SU-DHL-6 (cell line): ENCODE results near the gene BHMT.

Experiments
- H2AFZ ChIP-seq: fragments of 200-600 bp; sonication (generic); 2 replicates; pipeline ENCODE4 v1.6.1; 2014; ENCODE audit warnings: low read depth, mild to moderate bottlenecking, moderate library complexity, mixed read lengths, antibody characterized with exemption, low read length; ENCODE audit not compliant: severe bottlenecking
- H3F3A ChIP-seq: fragments of 200-600 bp; shearing (Covaris generic); 2 replicates; pipeline ENCODE4 v1.6.0; 2016; ENCODE audit warnings: antibody characterized with exemption, mild to moderate bottlenecking; ENCODE audit not compliant: insufficient read depth
- H3K27ac ChIP-seq: fragments of 200-600 bp; sonication (generic); 2 replicates; pipeline ENCODE4 v1.5.1; 2016; ENCODE audit warnings: low read depth, mild to moderate bottlenecking, low read length, moderate library complexity, mixed read lengths
- H3K27me3 ChIP-seq: fragments of 200-600 bp; sonication (generic), shearing (Covaris generic); 2 replicates; pipeline ENCODE4 v1.6.0; 2014; ENCODE audit warnings: mild to moderate bottlenecking, low read length
- H3K36me3 ChIP-seq: fragments of 200-600 bp; sonication (generic); 2 replicates; pipeline ENCODE4 v1.6.1; 2014; ENCODE audit warnings: mild to moderate bottlenecking, low read length, mixed read lengths
- H3K4me2 ChIP-seq: fragments of 300-600, 200-600 bp; shearing (Covaris generic), sonication (generic); 2 replicates; pipeline ENCODE4 v1.6.0; 2014; ENCODE audit warnings: low read length, low read depth, mild to moderate bottlenecking; ENCODE audit not compliant: poor library complexity, severe bottlenecking
- H3K4me3 ChIP-seq: fragments of 200-600 bp; sonication (generic); 2 replicates; pipeline ENCODE4 v1.5.1; 2014; ENCODE audit warnings: antibody characterized with exemption, low read length, mild to moderate bottlenecking, mixed read lengths; ENCODE audit not compliant: insufficient read depth, poor library complexity, severe bottlenecking
- H3K79me2 ChIP-seq: fragments of 200-600 bp; sonication (generic); 2 replicates; pipeline ENCODE4 v1.6.1; 2014; ENCODE audit warnings: mild to moderate bottlenecking, low read length, moderate library complexity; ENCODE audit not compliant: insufficient read depth
- H3K9ac ChIP-seq: fragments of 200-600 bp; sonication (generic); 2 replicates; pipeline ENCODE4 v1.7.0; 2014; ENCODE audit warnings: mild to moderate bottlenecking, low read length
- H3K9me2 ChIP-seq: fragments of 200-600 bp; sonication (generic); replicated peaks from 2 replicates; pipeline ENCODE4 v1.6.1; 2014; ENCODE audit warnings: low read length; ENCODE audit not compliant: insufficient read depth
- H3K9me3 ChIP-seq: fragments of 200-600 bp; sonication (generic); 2 replicates; pipeline ENCODE4 v1.6.1; 2014; ENCODE audit warnings: low read length, mixed read lengths; ENCODE audit not compliant: insufficient read depth
- H4K20me1 ChIP-seq: fragments of 200-600 bp; sonication (generic); 2 replicates; pipeline ENCODE4 v1.6.1; 2014; ENCODE audit warnings: low read depth, mild to moderate bottlenecking, antibody characterized with exemption, low read length, moderate library complexity, mixed read lengths
- CTCF ChIP-seq: fragments of 200-600 bp; sonication (generic); IDR thresholded peaks from one replicate; pipeline ENCODE4 v1.5.1; 2017; ENCODE audit warnings: antibody characterized with exemption, mild to moderate bottlenecking, low read length, moderate library complexity; ENCODE audit not compliant: insufficient read depth, poor library complexity, severe bottlenecking
- EZH2phosphoT487 ChIP-seq: fragments of 200-600 bp; sonication (generic), shearing (Covaris generic); conservative IDR thresholded peaks from 2 replicates; pipeline ENCODE4 v1.6.1; 2018; ENCODE audit warnings: mild to moderate bottlenecking, antibody characterized with exemption, low read length, moderate library complexity, mixed read lengths

Gene BHMT

GRCh38 chr5:79111960-79112702 is 522 bp downstream of the BHMT start:
- no peaks in the 10 kb centered on the region for H3F3A ChIP-seq
- H3K9me2 ChIP-seq: no peaks in the 10 kb centered on the region
- H3K9me3 ChIP-seq: no peaks in the 10 kb centered on the region
- H4K20me1 ChIP-seq: no peaks in the 10 kb centered on the region
- H3K9ac ChIP-seq: no peak overlapping the region
- no peaks in the 10 kb centered on the region for H3K79me2 ChIP-seq
- no peak overlapping the region for H2AFZ ChIP-seq
- no peak for TF ChIP-seq CTCF
- TF ChIP-seq EZH2phosphoT487: no peak
- H3K4me2 ChIP-seq: no peak overlapping the region
- H3K4me3 ChIP-seq: no peak overlapping the region
- no peaks in the 10 kb centered on the region for H3K36me3 ChIP-seq
- no peaks in the 10 kb centered on the region for H3K27me3 ChIP-seq
- no peak overlapping the region for H3K27ac ChIP-seq

GRCh38 chr5:79112703-79113058 is 1.1 kb downstream of the BHMT start:
- H3K36me3 ChIP-seq: no peaks in the 10 kb centered on the region
- H3K4me3 ChIP-seq: no peak overlapping the region
- no peaks in the 10 kb centered on the region for H3F3A ChIP-seq
- no peak overlapping the region for H3K9ac ChIP-seq
- no peaks in the 10 kb centered on the region for H4K20me1 ChIP-seq
- no peak overlapping the region for H3K27ac ChIP-seq
- TF ChIP-seq CTCF (no peak), EZH2phosphoT487 (no peak)
- H3K9me2 ChIP-seq: no peaks in the 10 kb centered on the region
- no peaks in the 10 kb centered on the region for H3K27me3 ChIP-seq
- no peaks in the 10 kb centered on the region for H3K9me3 ChIP-seq
- no peak overlapping the region for H3K4me2 ChIP-seq
- no peaks in the 10 kb centered on the region for H3K79me2 ChIP-seq
- no peak overlapping the region for H2AFZ ChIP-seq

GRCh38 chr5:79119486-79119885 is 7.9 kb downstream of the BHMT start:
- Histone ChIP-seq H3K27ac (no peak overlapping the region), H3F3A (no peaks in the 10 kb centered on the region), H2AFZ (no peak overlapping the region), H3K36me3 (no peaks in the 10 kb centered on the region), H3K4me2 (no peak overlapping the region), H3K9me2 (no peaks in the 10 kb centered on the region), H3K4me3 (no peak overlapping the region), H3K9me3 (no peaks in the 10 kb centered on the region), H3K27me3 (no peaks in the 10 kb centered on the region), H3K9ac (no peak overlapping the region), H4K20me1 (no peaks in the 10 kb centered on the region), H3K79me2 (no peaks in the 10 kb centered on the region)
- TF ChIP-seq CTCF (no peak), EZH2phosphoT487 (no peak)
